Activated T-helper 2 cell treated with anti-CD3 and anti-CD28 coated beads, Interferon-gamma antibody, Interleukin-2, Interleukin-4, amounts not matched to agents 10 μg/mL and 5 μg/mL and 100 μg/mL, durations not matched to agents 14 hours and 24 hours and 36 hours (primary cell): Measurements from ENCODE around the gene CYP26C1. TPM values are rescaled to one million over a fixed set of nuclear protein-coding genes. Genes with fewer than 3 reads are reported as not detected.

Experiments
- DNase-seq: peaks from one replicate; pipeline ENCODE4 v3.0.0; 2021; ENCODE audit warnings: low spot score
- H3K27ac Mint-ChIP-seq: one replicate; pipeline ENCODE4 v1.8.0; 2021; ENCODE audit warnings: mixed read lengths
- H3K27me3 Mint-ChIP-seq: one replicate; pipeline ENCODE4 v1.8.0; 2021; ENCODE audit warnings: low read depth, mixed read lengths
- H3K36me3 Mint-ChIP-seq: one replicate; pipeline ENCODE4 v1.8.0; 2021; ENCODE audit warnings: low read depth, mixed read lengths
- H3K4me1 Mint-ChIP-seq: one replicate; pipeline ENCODE4 v1.8.0; 2021; ENCODE audit warnings: low read depth, mixed read lengths
- H3K4me3 Mint-ChIP-seq: one replicate; pipeline ENCODE4 v1.8.0; 2021; ENCODE audit warnings: low read depth, mild to moderate bottlenecking, moderate library complexity, mixed read lengths
- H3K9me3 Mint-ChIP-seq: one replicate; pipeline ENCODE4 v1.8.0; 2021; ENCODE audit warnings: mixed read lengths
- intact Hi-C: fragments of 100-400 bp; cut with micrococcal nuclease; formaldehyde crosslinking; loops from one replicate; pipeline ENCODE4 v1.15.1; 2023
- total RNA-seq: library from RNA; stranded (reverse); gene quantifications from 2 replicates; pipeline ENCODE4 v1.2.3, GENCODE V29; 2022

CYP26C1 gene
- total RNA-seq, 1 donor from 2014 or later = not detected

- DNase-seq = no peak
- no peak overlapping the region for H3K4me3 Mint-ChIP-seq
- no peaks in the 10 kb centered on the region for H3K4me1 Mint-ChIP-seq
- H3K9me3 Mint-ChIP-seq = no peaks in the 10 kb centered on the region
- intact Hi-C loops = no loop called here
- H3K36me3 Mint-ChIP-seq = peaks cover 2% of the 10 kb centered on the region
- peaks cover 20% of the 10 kb centered on the region for H3K27me3 Mint-ChIP-seq
- H3K27ac Mint-ChIP-seq = no peak overlapping the region
These were observed 6.1 kb upstream of the CYP26C1 start for GRCh38 chr10:93054486-93054885.

GRCh38 chr10:93058139-93058538 lies 2.5 kb upstream of the CYP26C1 start:
- Mint-ChIP-seq H3K36me3 (peaks cover 2% of the 10 kb centered on the region), H3K4me1 (peaks cover 2% of the 10 kb centered on the region), H3K9me3 (no peaks in the 10 kb centered on the region), H3K27me3 (peaks cover 40% of the 10 kb centered on the region), H3K27ac (no peak overlapping the region), H3K4me3 (no peak overlapping the region)
- intact Hi-C loops = no loop called here
- no peak for DNase-seq

GRCh38 chr10:93060887-93061593 lies 442 bp downstream of the CYP26C1 start:
- H3K27ac Mint-ChIP-seq = no peak overlapping the region
- H3K36me3 Mint-ChIP-seq = peaks cover 2% of the 10 kb centered on the region
- intact Hi-C loops = loop anchor here (10.0 kb wide), 2 partner anchors 176 to 504 kb away; partner anchors contain the start of gene FFAR4
- no peak overlapping the region for H3K4me3 Mint-ChIP-seq
- peaks cover 2% of the 10 kb centered on the region for H3K4me1 Mint-ChIP-seq
- no peaks in the 10 kb centered on the region for H3K9me3 Mint-ChIP-seq
- DNase-seq = no peak
- H3K27me3 Mint-ChIP-seq = peaks cover 61% of the 10 kb centered on the region

GRCh38 chr10:93061594-93062513 lies 1.3 kb downstream of the CYP26C1 start:
- Mint-ChIP-seq H3K36me3 (peaks cover 2% of the 10 kb centered on the region), H3K4me1 (peaks cover 2% of the 10 kb centered on the region), H3K27ac (no peak overlapping the region), H3K9me3 (no peaks in the 10 kb centered on the region), H3K4me3 (peak overlapping the region; percentile 64), H3K27me3 (peaks cover 62% of the 10 kb centered on the region)
- intact Hi-C loops = loop anchor here (1.0 to 10.0 kb wide), 3 partner anchors 11 to 503 kb away; partner anchors contain the start of genes CYP26A1 and FFAR4
- DNase-seq = no peak

- intact Hi-C loops = loop anchor here (1.0 to 10.0 kb wide), 3 partner anchors 11 to 502 kb away; partner anchors contain the start of genes CYP26A1 and FFAR4
- peak; percentile 49 for DNase-seq
- Mint-ChIP-seq H3K36me3 (peaks cover 2% of the 10 kb centered on the region), H3K27me3 (peaks cover 64% of the 10 kb centered on the region), H3K4me1 (peaks cover 5% of the 10 kb centered on the region), H3K4me3 (peak overlapping the region; percentile 64), H3K9me3 (no peaks in the 10 kb centered on the region), H3K27ac (no peak overlapping the region)
These were observed 2.0 kb downstream of the CYP26C1 start for GRCh38 chr10:93062514-93063143.

- DNase-seq = no peak
- Mint-ChIP-seq H3K27me3 (peaks cover 70% of the 10 kb centered on the region), H3K36me3 (no peaks in the 10 kb centered on the region), H3K4me1 (peaks cover 5% of the 10 kb centered on the region), H3K4me3 (peak overlapping the region; percentile 31), H3K9me3 (no peaks in the 10 kb centered on the region), H3K27ac (no peak overlapping the region)
- intact Hi-C loops = loop anchor here (10.0 kb wide), 2 partner anchors 179 to 501 kb away; partner anchors contain the start of gene FFAR4
These were observed 2.8 kb downstream of the CYP26C1 start for GRCh38 chr10:93063144-93063976.

- Mint-ChIP-seq H3K9me3 (no peaks in the 10 kb centered on the region), H3K27ac (no peak overlapping the region), H3K36me3 (no peaks in the 10 kb centered on the region), H3K4me1 (peaks cover 9% of the 10 kb centered on the region), H3K27me3 (peaks cover 78% of the 10 kb centered on the region), H3K4me3 (peak overlapping the region; percentile 31)
- intact Hi-C loops = loop anchor here (10.0 kb wide), 2 partner anchors 179 to 501 kb away; partner anchors contain the start of gene FFAR4
- no peak for DNase-seq
These were observed 3.5 kb downstream of the CYP26C1 start for GRCh38 chr10:93063977-93064660.

GRCh38 chr10:93064874-93065660 lies 4.5 kb downstream of the CYP26C1 start:
- Mint-ChIP-seq H3K4me3 (no peak overlapping the region), H3K4me1 (peaks cover 9% of the 10 kb centered on the region), H3K9me3 (no peaks in the 10 kb centered on the region), H3K27ac (no peak overlapping the region), H3K27me3 (peaks cover 74% of the 10 kb centered on the region), H3K36me3 (no peaks in the 10 kb centered on the region)
- intact Hi-C loops = loop anchor here (5.0 to 10.0 kb wide), 3 partner anchors 98 to 500 kb away; partner anchors contain the start of gene FFAR4
- DNase-seq = no peak

GRCh38 chr10:93065675-93066543 lies 5.3 kb downstream of the CYP26C1 start:
- intact Hi-C loops = loop anchor here (2.0 to 10.0 kb wide), 4 partner anchors 99 to 499 kb away; partner anchors contain the start of gene FFAR4

GRCh38 chr10:93066544-93066913 lies 5.9 kb downstream of the CYP26C1 start:
- peaks cover 82% of the 10 kb centered on the region for H3K27me3 Mint-ChIP-seq
- H3K27ac Mint-ChIP-seq = no peak overlapping the region
- H3K4me3 Mint-ChIP-seq = no peak overlapping the region
- H3K4me1 Mint-ChIP-seq = peaks cover 10% of the 10 kb centered on the region
- intact Hi-C loops = loop anchor here (2.0 to 10.0 kb wide), 4 partner anchors 99 to 498 kb away; partner anchors contain the start of gene FFAR4
- no peaks in the 10 kb centered on the region for H3K9me3 Mint-ChIP-seq
- H3K36me3 Mint-ChIP-seq = no peaks in the 10 kb centered on the region
- DNase-seq = no peak

More at GRCh38 chr10:93065675-93066543, 5.3 kb downstream of the CYP26C1 start:
- Mint-ChIP-seq H3K27ac (no peak overlapping the region), H3K36me3 (no peaks in the 10 kb centered on the region), H3K27me3 (peaks cover 81% of the 10 kb centered on the region), H3K4me1 (peaks cover 9% of the 10 kb centered on the region), H3K4me3 (no peak overlapping the region), H3K9me3 (no peaks in the 10 kb centered on the region)
- no peak for DNase-seq
